PC-3 (cell line): ENCODE measurements around the gene UBE3C. TPM values are rescaled to one million over a fixed set of nuclear protein-coding genes. Genes with fewer than 3 reads are reported as not detected.
A peak's percentile ranks its signal among the peaks of the same experiment; 100 is the strongest.

Source experiments
- ATAC-seq: fragments of 200-7000 bp; cut with Tn5 transposase; 2 replicates; pipeline ENCODE4 v1.9.1; 2020; ENCODE audit warnings: mild to moderate bottlenecking, moderate library complexity
- BruUV-seq: library from RNA; stranded (reverse); fragments of 400-500 nt; replicated peaks from 2 replicates; lab custom pipeline; 2021; lab: Mats Ljungman, UMichigan
- CTCF ChIA-PET: fragments of 300-600 bp; sonication (Branson Sonifier 250); formaldehyde crosslinking; loops from one replicate; lab custom pipeline; 2022; ENCODE audit warnings: antibody characterized with exemption; lab: Charles Lee
- POLR2A ChIA-PET: fragments of 300-600 bp; sonication (Branson Sonifier 250); formaldehyde crosslinking; loops from one replicate; lab custom pipeline; 2022; ENCODE audit warnings: antibody characterized with exemption; ENCODE audit not compliant: unreplicated experiment; lab: Charles Lee
- DNase-seq: peaks from one replicate; pipeline ENCODE4 v3.0.0-alpha.2; 2015
- H2AFZ ChIP-seq: fragments of 300-600 bp; sonication (generic); 2 replicates; pipeline ENCODE4 v1.6.0; 2016; ENCODE audit warnings: antibody characterized with exemption, low read length
- H3F3A ChIP-seq: fragments of 300-600 bp; sonication (generic); one replicate; pipeline ENCODE4 v1.6.0; 2017; ENCODE audit warnings: antibody characterized with exemption, low read length, control low read depth, mild to moderate bottlenecking; ENCODE audit not compliant: unreplicated experiment
- H3K27ac ChIP-seq: fragments of 300-600 bp; sonication (generic); 2 replicates; pipeline ENCODE4 v1.5.1; 2016; ENCODE audit warnings: mild to moderate bottlenecking, low read length
- H3K27me3 ChIP-seq: fragments of 300-600 bp; sonication (generic); 2 replicates; pipeline ENCODE4 v1.6.1; 2016; ENCODE audit warnings: low read length, mixed read lengths
- H3K36me3 ChIP-seq: fragments of 300-600 bp; sonication (generic); 2 replicates; pipeline ENCODE4 v1.6.1; 2016; ENCODE audit warnings: low read depth, mixed run types, low read length, mixed read lengths
- H3K4me1 ChIP-seq: fragments of 300-600 bp; sonication (generic); 2 replicates; pipeline ENCODE4 v1.5.1; 2016; ENCODE audit warnings: low read length; ENCODE audit not compliant: insufficient read depth
- H3K4me2 ChIP-seq: fragments of 300-600 bp; sonication (generic); 2 replicates; pipeline ENCODE4 v1.6.0; 2016; ENCODE audit warnings: low read length
- H3K4me3 ChIP-seq: fragments of 300-600 bp; sonication (generic); 2 replicates; pipeline ENCODE4 v1.5.1; 2016; ENCODE audit warnings: mild to moderate bottlenecking, low read length, mixed read lengths
- H3K79me2 ChIP-seq: fragments of 300-600 bp; sonication (generic); 2 replicates; pipeline ENCODE4 v1.6.1; 2017; ENCODE audit warnings: low read length, mixed read lengths
- H3K9ac ChIP-seq: fragments of 300-600 bp; sonication (generic); 2 replicates; pipeline ENCODE4 v1.6.0; 2016; ENCODE audit warnings: mild to moderate bottlenecking, low read length
- H3K9me2 ChIP-seq: fragments of 300-600 bp; sonication (generic); replicated peaks from 2 replicates; pipeline ENCODE4 v1.6.1; 2016; ENCODE audit warnings: mixed run types, low read length, mixed read lengths
- H3K9me3 ChIP-seq: fragments of 300-600 bp; sonication (generic); 2 replicates; pipeline ENCODE4 v1.6.1; 2016; ENCODE audit warnings: low read length, mixed read lengths
- H4K20me1 ChIP-seq: fragments of 300-600 bp; sonication (generic); 2 replicates; pipeline ENCODE4 v1.6.1; 2016; ENCODE audit warnings: low read length, mixed read lengths
- CTCF ChIP-seq: fragments of 300-600 bp; sonication (generic); conservative IDR thresholded peaks from 2 replicates; pipeline ENCODE4 v1.5.1; 2017; ENCODE audit warnings: antibody characterized with exemption, low read depth, mild to moderate bottlenecking, low read length
- EZH2 ChIP-seq: fragments of 300-600 bp; sonication (generic); IDR thresholded peaks from one replicate; pipeline ENCODE4 v1.6.1; 2017; ENCODE audit warnings: antibody characterized with exemption, mild to moderate bottlenecking, low read length; ENCODE audit not compliant: unreplicated experiment
- EZH2phosphoT487 ChIP-seq: fragments of 300-600 bp; sonication (generic); IDR thresholded peaks from 2 replicates; pipeline ENCODE4 v1.6.1; 2018; ENCODE audit warnings: mild to moderate bottlenecking, antibody characterized with exemption, low read length, borderline replicate concordance
- intact Hi-C: fragments of 100-400 bp; cut with micrococcal nuclease; formaldehyde crosslinking; loops from 2 replicates; pipeline ENCODE4 v1.9.0; 2023
- total RNA-seq: library from RNA; depleted of rRNA; stranded (reverse); fragments of >200 nt; gene quantifications from 2 replicates; pipeline ENCODE4 v1.2.3, GENCODE V29; 2014

UBE3C gene
- total RNA-seq, 1 experiment from 2014 or later = 86.6 TPM

- Histone ChIP-seq H3K36me3 (peaks cover 19% of the 10 kb centered on the region), H3K4me2 (peak overlapping the region; percentile 78), H3F3A (no peaks in the 10 kb centered on the region), H3K9me3 (no peaks in the 10 kb centered on the region), H3K9ac (peak overlapping the region; percentile 100), H3K27ac (peak overlapping the region; percentile 58), H3K79me2 (peaks cover 40% of the 10 kb centered on the region), H3K9me2 (no peaks in the 10 kb centered on the region), H3K4me1 (peaks cover 31% of the 10 kb centered on the region), H4K20me1 (peaks cover 33% of the 10 kb centered on the region), H3K4me3 (peak overlapping the region; percentile 66), H3K27me3 (no peaks in the 10 kb centered on the region), H2AFZ (peak overlapping the region; percentile 54; the same call in 1 of the 2 replicates)
- ChIA-PET CTCF (no interaction called here), POLR2A (no interaction called here)
- TF ChIP-seq CTCF (no peak), EZH2phosphoT487 (no peak), EZH2 (no peak)
- no peak for ATAC-seq
- intact Hi-C loops = loop anchor here (5.0 to 10.0 kb wide), 3 partner anchors 113 to 246 kb away; partner anchors contain the start of gene LMBR1
- TSS peak; percentile 42 for BruUV-seq
- DNase-seq = no peak
These were observed 664 bp upstream of the UBE3C start for GRCh38 chr7:157138101-157138423.

- ChIA-PET CTCF (no interaction called here), POLR2A (no interaction called here)
These were observed 534 bp downstream of the UBE3C start for GRCh38 chr7:157139111-157139809.

More at GRCh38 chr7:157139111-157139809, 534 bp downstream of the UBE3C start:
- TF ChIP-seq EZH2phosphoT487 = no peak
- no peak for TF ChIP-seq EZH2
- no peak for TF ChIP-seq CTCF
- Histone ChIP-seq H3K36me3 (peaks cover 29% of the 10 kb centered on the region), H2AFZ (no peak overlapping the region), H3K79me2 (peaks cover 52% of the 10 kb centered on the region), H3K27ac (peak overlapping the region; percentile 54), H3K9me2 (no peaks in the 10 kb centered on the region), H4K20me1 (peaks cover 44% of the 10 kb centered on the region), H3K4me1 (peaks cover 31% of the 10 kb centered on the region), H3K4me2 (peak overlapping the region; percentile 91), H3K27me3 (no peaks in the 10 kb centered on the region), H3K9me3 (no peaks in the 10 kb centered on the region), H3F3A (no peaks in the 10 kb centered on the region), H3K4me3 (peak overlapping the region; percentile 93), H3K9ac (peak overlapping the region; percentile 100)
- intact Hi-C loops = loop anchor here (5.0 to 10.0 kb wide), 3 partner anchors 114 to 247 kb away; partner anchors contain the start of gene LMBR1
- peak; percentile 31 for DNase-seq
- no TSS peak for BruUV-seq
- ATAC-seq = peak; percentile 60
